Retinal pigment epithelial cell (primary cell): ENCODE results near the gene ZNF565.
A peak's percentile ranks its signal among the peaks of the same experiment; 100 is the strongest.

Source experiments
- DNase-seq: peaks from one replicate; pipeline ENCODE4 v3.0.0-alpha.2; 2010; ENCODE audit warnings: low read depth
- H3K4me3 ChIP-seq: 2 replicates; pipeline ENCODE4 v1.5.1; 2011; ENCODE audit warnings: mild to moderate bottlenecking, low read length, control low read depth, moderate library complexity
- CTCF ChIP-seq: conservative IDR thresholded peaks from 2 replicates; pipeline ENCODE4 v1.5.1; 2011; ENCODE audit warnings: low read depth, low read length, control low read depth, inconsistent platforms

ZNF565 gene

DNA sequence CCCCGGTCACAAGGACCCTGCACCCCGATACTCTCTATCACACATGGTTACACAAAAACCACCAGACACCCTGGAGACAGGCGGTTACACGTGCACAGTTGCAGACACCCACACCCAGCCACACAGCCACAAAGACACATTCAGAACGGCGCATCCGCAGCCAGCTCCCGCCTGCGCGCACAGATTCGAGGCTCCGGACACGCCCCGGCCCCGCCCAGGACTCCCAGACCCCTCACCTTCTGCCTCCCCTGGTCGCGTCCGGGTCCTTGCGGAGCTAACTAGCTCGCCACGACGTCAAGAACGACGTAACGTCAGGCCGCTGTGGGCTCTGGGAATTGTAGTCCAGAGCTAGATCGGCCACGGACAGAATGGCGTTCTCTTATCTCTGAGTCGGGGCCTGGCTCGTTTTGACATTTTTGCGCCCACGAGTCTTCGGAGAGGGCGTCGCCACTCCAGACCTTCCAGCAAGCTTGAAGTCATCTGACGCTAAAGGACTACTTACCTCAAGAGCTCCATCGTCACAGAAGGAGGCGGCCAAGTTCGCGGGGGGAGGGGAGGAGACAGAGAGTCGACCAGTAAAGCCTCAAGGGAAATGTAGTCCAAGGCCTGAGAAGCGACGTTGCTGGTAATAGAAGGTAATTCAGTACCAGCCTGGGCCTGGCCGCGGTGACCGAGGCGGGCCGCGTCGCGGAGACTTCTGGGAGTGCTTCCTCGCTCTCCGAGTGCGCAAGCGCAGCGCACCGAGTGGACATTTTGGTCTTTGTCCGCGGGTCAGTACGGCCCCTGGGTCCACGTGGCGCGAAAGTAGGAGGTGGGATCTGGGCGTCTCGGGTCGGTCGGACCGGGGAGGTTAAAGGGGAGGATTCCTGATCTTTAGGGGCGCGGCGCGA, at the start of gene ZNF565, which contains the start of gene ZNF146:
Gene ZNF565 (minus strand): TSS at position 280 of the 890 bp plus-strand sequence. CDS start 12,680 bp downstream, outside the sequence.
Gene ZNF146 (plus strand): TSS at position 721 of the 890 bp plus-strand sequence. CDS start 21,335 bp downstream, outside the sequence.
- no peak for TF ChIP-seq CTCF
- peak within 1 kb of the TSS; percentile 100 for H3K4me3 ChIP-seq
- DNase-seq: peak; percentile 96

GRCh38 chr19:36259211-36259610, 44.7 kb upstream of the ZNF565 start:
- DNase-seq: no peak
- H3K4me3 ChIP-seq: no peak overlapping the region
- TF ChIP-seq CTCF: no peak

GRCh38 chr19:36258028-36258875, 43.8 kb upstream of the ZNF565 start:
- H3K4me3 ChIP-seq: no peak overlapping the region
- no peak for DNase-seq
- no peak for TF ChIP-seq CTCF

DNA sequence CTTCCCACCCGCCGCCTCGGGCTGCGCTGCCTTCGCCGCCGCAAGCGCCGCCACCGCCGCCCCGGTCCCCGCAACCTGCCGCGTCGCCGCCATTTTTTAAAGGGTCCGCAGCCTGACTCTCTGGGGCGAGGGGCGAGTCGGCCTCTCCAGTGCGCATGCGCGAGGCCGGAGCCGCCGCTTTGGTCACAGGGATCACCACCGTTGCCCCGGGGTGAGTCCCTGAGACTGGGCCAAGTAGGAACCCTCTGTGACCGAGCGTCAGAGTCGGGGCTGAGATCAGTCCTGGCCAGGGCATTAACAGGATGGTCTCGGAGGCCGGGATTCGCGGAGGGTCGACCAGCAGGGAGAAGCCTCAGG, 43.0 kb upstream of the ZNF565 start:
- H3K4me3 ChIP-seq: peak overlapping the region; percentile 42
- DNase-seq: no peak
- TF ChIP-seq CTCF: no peak

DNA sequence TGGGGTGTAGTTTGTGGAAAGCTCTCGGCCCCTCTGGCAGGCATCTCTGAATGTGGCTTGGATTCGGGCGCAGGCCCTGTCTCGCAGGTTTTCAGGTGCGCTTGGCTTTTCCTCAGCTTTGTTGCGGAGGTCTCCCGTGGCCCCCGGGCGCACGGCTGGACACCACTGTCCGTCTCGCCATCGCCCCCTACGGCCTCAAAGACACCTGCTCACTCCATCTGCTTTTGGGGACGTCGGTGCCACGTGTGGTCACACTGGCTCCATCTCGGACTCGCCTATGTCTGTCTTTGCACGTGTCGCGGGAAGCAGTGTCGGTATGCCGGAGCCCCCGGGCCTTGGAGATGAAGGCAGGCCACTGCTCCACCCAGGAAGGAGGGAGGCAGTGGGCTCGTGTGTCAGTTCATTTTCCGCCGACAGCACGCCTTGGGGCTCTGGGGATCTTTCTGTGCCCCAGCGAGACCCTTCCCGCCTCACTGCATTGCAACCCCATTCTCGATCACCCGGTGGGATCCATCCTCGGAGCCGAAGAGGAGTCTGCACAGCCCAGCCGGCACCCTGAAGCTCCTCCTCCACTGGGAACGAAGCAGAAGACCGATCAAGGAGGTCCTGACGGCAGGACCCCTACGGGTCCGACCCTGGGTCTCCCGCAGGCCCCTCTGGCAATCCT, 42.5 kb upstream of the ZNF565 start:
- no peak for TF ChIP-seq CTCF
- H3K4me3 ChIP-seq: peak overlapping the region; percentile 42
- DNase-seq: no peak

GRCh38 chr19:36256064-36256463, 41.6 kb upstream of the ZNF565 start:
- no peak overlapping the region for H3K4me3 ChIP-seq
- no peak for TF ChIP-seq CTCF
- no peak for DNase-seq
